DMS79 (cell line): ENCODE data around the gene TNIK.

Source experiments
- DNase-seq: peaks from one replicate; lab custom pipeline; 2025; lab: John Stamatoyannopoulos, UW

Gene TNIK

DNA sequence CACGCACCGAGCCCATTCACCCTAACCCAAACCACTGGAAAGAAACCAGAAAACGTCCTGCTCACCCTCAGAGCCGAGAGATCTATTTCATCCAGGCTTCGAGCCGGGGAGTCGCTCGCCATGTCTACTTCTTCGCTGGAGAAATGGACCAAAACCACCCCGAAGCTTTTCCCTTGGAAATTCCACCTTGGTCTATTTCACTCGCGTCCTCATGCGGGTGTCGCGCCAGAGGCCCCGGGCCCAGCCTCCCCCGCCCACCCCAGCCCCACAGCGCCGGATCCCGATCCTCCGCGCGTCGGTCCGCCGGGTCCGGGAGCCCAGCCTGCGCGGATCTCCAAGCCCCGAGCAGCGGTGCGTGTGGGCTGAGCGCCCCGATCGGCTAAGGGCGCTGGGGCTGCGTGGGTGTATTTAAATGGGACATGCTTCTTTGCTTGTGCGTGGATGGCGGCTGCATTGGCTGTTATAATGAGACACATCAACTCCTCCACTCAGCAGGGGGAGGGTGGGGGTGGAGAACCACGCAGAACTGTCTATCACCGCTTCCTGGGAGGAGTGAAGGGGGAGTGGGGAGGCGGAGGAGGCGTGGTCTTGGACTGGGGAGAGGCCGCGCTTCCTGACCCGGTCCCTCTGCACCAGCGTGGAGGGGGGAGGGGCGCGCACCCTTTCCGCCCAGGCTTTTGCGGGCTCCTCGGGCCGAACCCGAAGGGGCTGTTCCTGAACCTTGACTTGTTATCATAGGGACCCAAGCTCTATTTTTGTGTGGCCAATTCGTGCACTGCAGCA, at the start of gene TNIK:
Gene TNIK, minus strand, starts transcription at position 464 of the 783 bp plus-strand sequence. Its CDS starts 342 bp downstream, at position 122.
- peak; percentile 60 for DNase-seq

DNA sequence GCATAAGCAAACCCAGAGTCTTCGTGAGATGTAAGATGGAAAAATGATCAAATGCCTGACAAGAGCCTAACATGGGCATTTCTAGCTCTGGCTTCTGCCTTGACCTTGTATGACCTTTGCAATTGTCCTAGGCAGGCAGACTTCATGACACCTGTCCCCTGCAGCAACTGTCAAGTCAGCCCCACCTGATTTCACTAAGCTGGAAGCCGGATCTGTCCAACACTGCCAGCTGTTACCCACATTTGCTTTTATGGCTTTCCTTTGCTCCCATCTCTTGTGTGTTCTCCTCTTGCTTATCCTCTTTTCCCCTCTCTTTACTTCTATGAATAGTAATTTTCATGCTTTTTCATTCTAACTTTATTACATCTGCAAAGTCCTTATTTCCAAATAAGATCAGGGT, 48.5 kb upstream of the TNIK start:
- DNase-seq = no peak

GRCh38 chr3:171508206-171508605, 48.0 kb upstream of the TNIK start:
- no peak for DNase-seq

DNA sequence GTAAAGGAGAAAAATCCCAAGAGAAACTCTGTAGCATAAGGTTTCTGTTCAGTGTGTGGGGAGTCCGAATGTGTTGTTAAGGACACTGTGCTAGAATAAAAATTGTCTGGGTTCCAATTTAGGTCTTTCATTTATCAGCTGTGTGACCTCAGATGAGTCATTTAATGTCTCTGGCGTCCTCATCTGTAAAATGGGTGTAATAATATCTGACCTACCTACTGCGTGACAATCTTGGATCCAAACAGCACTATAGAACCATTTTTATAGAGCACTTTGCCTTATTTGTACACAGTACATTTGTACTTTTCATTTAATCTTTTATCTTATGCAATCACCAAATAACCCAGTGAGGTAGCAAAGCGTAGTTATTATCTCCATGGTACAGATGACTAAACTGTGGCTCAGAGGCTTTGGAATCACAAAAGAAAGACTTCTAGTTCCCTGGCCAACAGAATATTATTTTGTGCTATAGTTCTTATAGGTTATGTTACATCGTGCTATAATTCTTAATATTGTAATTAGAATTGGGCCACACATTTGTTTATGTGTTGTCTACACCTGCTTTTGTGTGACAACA, 46.6 kb upstream of the TNIK start:
- DNase-seq = no peak

GRCh38 chr3:171505822-171506333, 45.7 kb upstream of the TNIK start:
- DNase-seq = no peak

GRCh38 chr3:171504376-171504775, 44.2 kb upstream of the TNIK start:
- no peak for DNase-seq

- DNase-seq = no peak
Observed at GRCh38 chr3:171503817-171504216, 43.6 kb upstream of the TNIK start.

DNA sequence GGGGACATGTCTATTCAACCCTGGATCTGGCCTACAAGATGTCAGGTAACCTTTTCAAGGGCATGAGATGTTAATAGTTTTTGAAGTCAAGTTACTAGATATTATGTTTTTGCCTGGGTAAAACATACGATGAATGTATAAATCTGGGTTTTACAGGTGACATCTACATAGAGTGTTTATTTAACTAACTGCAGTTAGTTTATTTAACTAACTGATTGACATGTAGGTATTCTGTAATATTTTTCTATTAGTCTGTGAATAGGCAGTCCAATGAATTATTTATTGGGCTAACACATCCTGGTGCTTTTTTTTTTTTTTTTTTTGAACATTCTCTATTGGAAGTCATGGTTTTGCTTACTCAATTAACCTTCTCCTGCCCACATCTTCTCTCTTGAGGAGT, 38.7 kb upstream of the TNIK start:
- no peak for DNase-seq

GRCh38 chr3:171497468-171497867, 37.3 kb upstream of the TNIK start:
- no peak for DNase-seq

DNA sequence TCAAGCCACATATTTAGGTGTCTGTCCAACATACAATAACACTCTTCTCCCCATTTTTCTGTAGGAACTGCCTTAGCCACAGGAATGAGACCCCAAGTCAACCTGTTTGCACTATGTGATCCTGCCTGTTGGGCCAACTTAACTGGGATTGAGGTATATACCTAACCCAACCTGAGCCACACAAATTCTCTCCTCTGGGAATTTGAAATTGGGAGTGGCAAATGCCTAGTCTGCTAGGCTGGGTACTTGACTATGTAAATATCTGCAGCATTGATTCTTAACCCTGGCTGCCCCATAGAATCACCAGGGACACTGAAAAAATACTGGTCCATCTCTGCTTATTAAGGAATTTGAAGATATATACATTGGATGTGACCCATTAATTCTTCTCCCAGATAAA, 35.2 kb upstream of the TNIK start:
- no peak for DNase-seq

DNA sequence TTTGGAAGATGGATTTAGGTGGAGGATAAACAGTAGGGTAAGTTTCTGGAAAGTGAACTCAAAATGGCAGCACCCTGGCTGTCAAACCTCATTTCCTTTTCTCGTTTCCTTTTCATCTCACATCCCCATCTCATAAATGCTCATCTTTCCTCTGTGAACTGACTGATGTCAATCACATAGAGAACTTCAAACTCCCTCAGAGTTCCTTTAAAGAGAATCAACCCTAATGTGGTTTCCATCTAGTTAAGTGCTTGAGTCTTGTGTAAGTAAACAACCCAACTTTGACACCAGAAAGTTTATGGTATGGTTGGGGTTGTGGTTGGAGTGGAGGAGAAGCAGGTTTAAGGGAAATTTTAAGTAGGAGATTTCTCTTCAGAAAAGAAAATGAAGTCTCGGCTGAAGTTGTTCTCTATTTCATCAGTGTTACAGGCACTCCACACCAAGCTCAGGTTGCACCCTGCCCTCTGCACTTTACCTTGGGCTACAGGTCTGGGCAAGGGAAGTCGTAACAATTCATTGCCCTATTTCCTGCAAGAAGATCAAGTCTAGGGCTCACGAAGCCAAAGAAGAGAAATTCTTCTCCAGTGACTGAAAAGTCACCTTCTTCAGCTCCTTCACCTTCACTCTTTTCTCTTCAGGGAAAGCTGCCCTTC, 34.4 kb upstream of the TNIK start:
- no peak for DNase-seq

GRCh38 chr3:171491361-171491760, 31.2 kb upstream of the TNIK start:
- no peak for DNase-seq

- no peak for DNase-seq
Observed at GRCh38 chr3:171490901-171491300, 30.7 kb upstream of the TNIK start.

GRCh38 chr3:171489348-171489747, 29.1 kb upstream of the TNIK start:
- no peak for DNase-seq

DNA sequence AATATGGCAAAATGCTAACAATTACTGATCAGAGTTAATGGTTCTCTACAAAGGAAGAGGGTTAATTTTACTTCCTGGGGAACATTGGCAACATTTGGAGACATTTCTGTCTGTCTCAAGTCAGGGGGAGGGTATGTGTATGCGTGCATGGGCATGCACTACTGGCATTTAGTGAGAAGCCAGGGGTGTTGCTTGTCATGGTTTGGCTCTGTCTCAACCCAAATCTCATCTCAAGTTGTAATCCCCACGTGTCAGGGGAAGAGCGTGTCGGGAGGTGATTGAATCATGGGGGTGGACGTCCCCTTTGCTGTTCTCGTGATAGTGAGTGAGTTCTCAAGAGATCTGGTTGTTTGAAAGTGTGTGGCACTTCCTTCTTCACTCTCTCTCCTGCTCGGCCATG, 28.3 kb upstream of the TNIK start:
- DNase-seq = no peak

DNA sequence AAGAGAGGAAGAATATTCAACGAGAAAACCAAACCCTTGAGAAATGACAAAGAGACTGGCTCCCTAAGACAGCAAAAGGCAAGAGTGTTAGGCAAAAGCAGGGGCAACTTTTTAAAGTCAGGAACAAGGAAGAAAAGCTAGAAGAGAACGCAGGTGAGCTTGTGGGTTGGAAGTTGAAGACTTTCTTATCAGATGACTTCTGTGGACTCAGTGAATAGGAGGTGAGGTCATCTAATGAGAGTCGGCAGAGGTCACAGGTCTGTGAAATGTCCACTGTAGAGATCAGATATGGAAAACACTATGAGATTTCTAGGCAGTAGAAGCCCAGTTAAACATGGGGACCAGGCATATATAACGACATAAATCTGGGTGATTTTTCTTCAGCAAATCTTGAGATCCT, 27.2 kb upstream of the TNIK start:
- DNase-seq = no peak

- no peak for DNase-seq
Observed at GRCh38 chr3:171485338-171485737, 25.1 kb upstream of the TNIK start.

DNA sequence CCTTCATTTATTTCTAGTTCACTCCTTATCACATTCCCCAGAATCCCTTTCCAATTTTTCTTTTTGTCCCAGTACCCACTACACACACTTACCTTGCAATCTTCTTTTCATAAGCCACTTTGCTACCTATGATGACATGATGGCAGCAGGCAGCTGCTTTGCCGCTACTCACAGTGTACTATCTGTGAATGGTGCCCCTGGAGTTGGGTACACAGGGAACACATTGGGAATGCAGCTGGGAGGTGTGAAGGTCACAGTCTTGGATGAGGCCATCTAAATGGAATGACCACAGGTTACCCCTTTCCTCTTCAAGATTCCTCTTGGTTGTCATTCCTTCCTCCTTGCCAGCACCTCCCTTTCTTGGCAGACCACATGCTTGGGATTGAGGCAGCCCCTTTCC, 20.8 kb upstream of the TNIK start:
- no peak for DNase-seq

- DNase-seq = no peak
Observed at GRCh38 chr3:171480526-171480925, 20.3 kb upstream of the TNIK start.

GRCh38 chr3:171476532-171477102, 16.4 kb upstream of the TNIK start:
- no peak for DNase-seq

DNA sequence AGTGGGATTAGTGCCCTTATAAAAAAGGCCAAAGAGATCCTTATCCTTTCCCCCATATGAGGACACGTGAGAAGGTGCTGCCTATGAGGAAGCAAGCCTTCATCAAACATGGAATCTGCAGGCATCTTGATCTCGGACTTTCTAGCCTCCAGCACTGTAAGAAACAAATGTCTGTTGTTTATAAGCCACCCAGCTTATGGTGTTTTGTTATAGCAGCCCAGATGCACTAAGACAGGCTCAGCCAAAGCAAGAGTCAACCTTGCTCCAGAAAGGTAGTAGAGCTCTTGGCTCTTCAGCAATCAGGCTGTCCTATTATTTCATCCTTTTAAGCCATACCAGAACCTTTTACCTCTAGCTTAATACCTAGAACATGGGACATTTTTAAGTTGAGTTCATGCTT, 12.3 kb upstream of the TNIK start:
- DNase-seq = no peak

DNA sequence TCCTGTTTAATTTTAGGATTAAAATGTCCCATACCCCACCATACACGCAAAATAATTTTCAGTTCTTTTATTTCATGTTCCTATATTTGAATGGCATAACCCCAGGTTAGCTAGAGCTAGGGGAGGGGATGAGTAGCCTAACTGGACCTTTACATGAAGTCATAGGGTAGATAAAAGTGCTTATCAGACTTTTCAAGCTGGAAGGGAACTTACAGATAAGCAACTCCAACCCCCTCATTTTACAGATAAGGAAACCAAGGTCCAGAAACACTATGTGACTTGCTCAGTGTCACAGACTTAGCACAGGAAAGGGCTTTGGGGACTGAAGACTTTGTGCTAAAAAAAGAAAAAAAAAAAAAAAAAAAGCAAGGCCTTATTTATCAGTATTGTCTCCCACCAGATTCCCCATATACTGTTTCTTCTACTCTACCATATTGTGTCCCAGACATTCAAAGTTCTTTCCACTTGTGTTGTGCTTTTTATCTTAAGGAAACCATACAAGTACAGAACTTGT, 10.6 kb upstream of the TNIK start:
- no peak for DNase-seq

- DNase-seq = no peak
Observed at GRCh38 chr3:171469376-171469775, 9.2 kb upstream of the TNIK start.
